WTC11 (cell line): ENCODE measurements around the gene MRPL37. TPM values are rescaled to one million over a fixed set of nuclear protein-coding genes. Genes with fewer than 3 reads are reported as not detected.

Experiments used
- ATAC-seq: fragments of 200-7000 bp; cut with Tn5 transposase; 2 replicates; pipeline ENCODE4 v1.10.0; 2021; ENCODE audit warnings: mild to moderate bottlenecking, moderate library complexity
- CTCF ChIA-PET: fragments of 300-600 bp; sonication (Branson Sonifier 250); formaldehyde crosslinking; loops from one replicate; lab custom pipeline; 2021; ENCODE audit warnings: antibody characterized with exemption; lab: Charles Lee
- POLR2A ChIA-PET: fragments of 350-600 bp; sonication (Branson Sonifier 250); formaldehyde crosslinking; loops from one replicate; lab custom pipeline; 2021; ENCODE audit warnings: antibody characterized with exemption; lab: Charles Lee
- DNase-seq: peaks from one replicate; pipeline ENCODE4 v3.0.0; 2021; ENCODE audit warnings: low spot score
- H3K27ac Mint-ChIP-seq: 2 replicates; pipeline ENCODE4 v1.8.0; 2021; ENCODE audit warnings: mixed read lengths
- H3K27me3 Mint-ChIP-seq: 2 replicates; pipeline ENCODE4 v1.8.0; 2021; ENCODE audit warnings: low read depth, mild to moderate bottlenecking, moderate library complexity, mixed read lengths
- H3K36me3 Mint-ChIP-seq: 2 replicates; pipeline ENCODE4 v1.8.0; 2021; ENCODE audit warnings: mixed read lengths
- H3K4me1 Mint-ChIP-seq: 2 replicates; pipeline ENCODE4 v1.8.0; 2022; ENCODE audit warnings: mixed read lengths
- H3K4me3 Mint-ChIP-seq: 2 replicates; pipeline ENCODE4 v1.8.0; 2021; ENCODE audit warnings: mild to moderate bottlenecking, moderate library complexity, mixed read lengths
- H3K9me3 Mint-ChIP-seq: 2 replicates; pipeline ENCODE4 v1.8.0; 2021; ENCODE audit warnings: mixed read lengths
- ARID4B ChIP-seq: sonication (generic); formaldehyde crosslinking; IDR thresholded peaks from 2 replicates; pipeline ENCODE4 v1.8.0; 2023; ENCODE audit warnings: missing genetic modification reagents, mild to moderate bottlenecking, borderline replicate concordance
- ATF6 ChIP-seq: sonication (generic); formaldehyde crosslinking; IDR thresholded peaks from 2 replicates; pipeline ENCODE4 v1.8.1; 2023; ENCODE audit warnings: mild to moderate bottlenecking, missing genetic modification reagents
- CBFB ChIP-seq: sonication (generic); formaldehyde crosslinking; IDR thresholded peaks from 2 replicates; pipeline ENCODE4 v1.8.1; 2022; ENCODE audit warnings: mild to moderate bottlenecking, low read depth, missing genetic modification reagents
- CDX4 ChIP-seq: fragments of 250-450 bp; sonication (Bioruptor Pico); IDR thresholded peaks from 2 replicates; pipeline ENCODE4 v1.9.0; 2021; ENCODE audit warnings: moderate library complexity, mild to moderate bottlenecking, inconsistent platforms, borderline replicate concordance
- E2F4 ChIP-seq: sonication (generic); formaldehyde crosslinking; IDR thresholded peaks from 2 replicates; pipeline ENCODE4 v1.8.1; 2022; ENCODE audit warnings: low read depth, mild to moderate bottlenecking, moderate library complexity, missing genetic modification reagents, borderline replicate concordance
- E2F5 ChIP-seq: sonication (generic); formaldehyde crosslinking; IDR thresholded peaks from 2 replicates; pipeline ENCODE4 v1.8.1; 2022; ENCODE audit warnings: mild to moderate bottlenecking, moderate library complexity, missing genetic modification reagents
- ELF4 ChIP-seq: sonication (generic); formaldehyde crosslinking; IDR thresholded peaks from 2 replicates; pipeline ENCODE4 v1.8.1; 2022; ENCODE audit warnings: low read depth, mild to moderate bottlenecking, moderate library complexity, missing genetic modification reagents
- EMX1 ChIP-seq: fragments of 250-450 bp; sonication (Bioruptor Pico); IDR thresholded peaks from 2 replicates; pipeline ENCODE4 v1.8.0; 2021; ENCODE audit warnings: mild to moderate bottlenecking
- FOXP1 ChIP-seq: sonication (generic); formaldehyde crosslinking; IDR thresholded peaks from 2 replicates; pipeline ENCODE4 v1.8.0; 2022; ENCODE audit warnings: missing genetic modification reagents, mild to moderate bottlenecking, moderate library complexity, borderline replicate concordance
- HMGA2 ChIP-seq: fragments of 250-450 bp; sonication (Bioruptor Pico); IDR thresholded peaks from 2 replicates; pipeline ENCODE4 v1.4.0; 2021; ENCODE audit warnings: mild to moderate bottlenecking, moderate library complexity
- KAT7 ChIP-seq: sonication (generic); formaldehyde crosslinking; IDR thresholded peaks from 2 replicates; pipeline ENCODE4 v1.8.1; 2023; ENCODE audit warnings: missing genetic modification reagents, mild to moderate bottlenecking, borderline replicate concordance
- NFATC4 ChIP-seq: fragments of 250-450 bp; sonication (Bioruptor Pico); IDR thresholded peaks from 2 replicates; pipeline ENCODE4 v1.9.0; 2021; ENCODE audit warnings: mild to moderate bottlenecking
- NR3C1 ChIP-seq: sonication (generic); formaldehyde crosslinking; conservative IDR thresholded peaks from 2 replicates; pipeline ENCODE4 v1.8.1; 2023; ENCODE audit warnings: low read depth, mild to moderate bottlenecking, missing genetic modification reagents
- RORB ChIP-seq: fragments of 250-450 bp; sonication (Bioruptor Pico); IDR thresholded peaks from 2 replicates; pipeline ENCODE4 v1.9.0; 2021; ENCODE audit warnings: mild to moderate bottlenecking
- ZBTB43 ChIP-seq: sonication (generic); formaldehyde crosslinking; IDR thresholded peaks from 2 replicates; pipeline ENCODE4 v1.8.1; 2023; ENCODE audit warnings: mild to moderate bottlenecking, missing genetic modification reagents
- ZNF138 ChIP-seq: sonication (generic); formaldehyde crosslinking; conservative IDR thresholded peaks from 2 replicates; pipeline ENCODE4 v1.8.1; 2022; ENCODE audit warnings: mild to moderate bottlenecking, moderate library complexity, missing genetic modification reagents
- ZNF232 ChIP-seq: sonication (generic); formaldehyde crosslinking; IDR thresholded peaks from 2 replicates; pipeline ENCODE4 v1.8.0; 2022; ENCODE audit warnings: mild to moderate bottlenecking, missing genetic modification reagents
- ZNF281 ChIP-seq: sonication (generic); formaldehyde crosslinking; IDR thresholded peaks from 2 replicates; pipeline ENCODE4 v1.8.0; 2023; ENCODE audit warnings: mild to moderate bottlenecking, missing genetic modification reagents
- total RNA-seq: library from RNA; stranded (reverse); gene quantifications from 3 replicates; pipeline ENCODE4 v1.2.3, GENCODE V29; 2021

MRPL37 gene
- total RNA-seq, 1 experiment from 2014 or later, result 143 TPM

- TF ChIP-seq ATF6, result no peak
- no peak for TF ChIP-seq ZNF281 (CRISPR knock-in tag)
- no peak for TF ChIP-seq CBFB (CRISPR knock-in tag)
- TF ChIP-seq HMGA2, result no peak
- no peak for TF ChIP-seq NR3C1 (CRISPR knock-in tag)
- no peak for TF ChIP-seq ZBTB43 (CRISPR knock-in tag)
- TF ChIP-seq, all 79 proteins: peak for 0
Observed at GRCh38 chr1:54190526-54190925, 9.4 kb upstream of the MRPL37 start (continued).

- no peaks in the 10 kb centered on the region for H3K27me3 Mint-ChIP-seq
- DNase-seq, result no peak
- H3K27ac Mint-ChIP-seq, result no peak overlapping the region
- no peaks in the 10 kb centered on the region for H3K4me1 Mint-ChIP-seq
- H3K36me3 Mint-ChIP-seq, result peaks cover 19% of the 10 kb centered on the region
- no peaks in the 10 kb centered on the region for H3K9me3 Mint-ChIP-seq
- ATAC-seq, result no peak
- no peak for TF ChIP-seq E2F5 (CRISPR knock-in tag)
- no peak for TF ChIP-seq ZNF138 (CRISPR knock-in tag)
- TF ChIP-seq FOXP1, result no peak
- TF ChIP-seq RORB (CRISPR knock-in tag), result no peak
- TF ChIP-seq KAT7 (CRISPR knock-in tag), result no peak
- no peak for TF ChIP-seq E2F4 (CRISPR knock-in tag)
- TF ChIP-seq ZNF232, result no peak
- TF ChIP-seq CDX4 (CRISPR knock-in tag), result no peak
- TF ChIP-seq ELF4 (CRISPR knock-in tag), result no peak
- no peak for TF ChIP-seq NFATC4
- no peak for TF ChIP-seq ARID4B
- TF ChIP-seq EMX1 (CRISPR knock-in tag), result no peak
- H3K4me3 Mint-ChIP-seq, result no peak overlapping the region
- ChIA-PET CTCF (no interaction called here), POLR2A (no interaction called here)
Observed at GRCh38 chr1:54191525-54191924, 8.4 kb upstream of the MRPL37 start.
